NCI-H146 treated with DMSO at 0.1 percent for 48 hours (cell line): ENCODE measurements around the gene TAF11.
"Not testable (repeated sequence)": the region's sequence is repeated elsewhere in the genome, so short reads cannot be mapped to it uniquely, and the experiment has no call there.

Source experiments
- DNase-seq: peaks from one replicate; lab custom pipeline; 2025; ENCODE audit not compliant: unreplicated experiment; lab: John Stamatoyannopoulos, UW

Gene TAF11

GRCh38 chr6:34867484-34867883 is 20.4 kb downstream of the TAF11 start:
- no peak for DNase-seq

- DNase-seq, result no peak
Observed at GRCh38 chr6:34866509-34866908, 21.3 kb downstream of the TAF11 start.

- DNase-seq, result no peak
Observed at GRCh38 chr6:34865107-34865506, 22.7 kb downstream of the TAF11 start.

GRCh38 chr6:34864007-34864406 is 23.8 kb downstream of the TAF11 start:
- no peak for DNase-seq

- no peak for DNase-seq
Observed at GRCh38 chr6:34860776-34861175, 27.1 kb downstream of the TAF11 start.

- DNase-seq, result no peak
Observed at GRCh38 chr6:34859951-34860350, 27.9 kb downstream of the TAF11 start.

- no peak for DNase-seq
Observed at GRCh38 chr6:34858681-34859080, 29.2 kb downstream of the TAF11 start.

GRCh38 chr6:34855463-34855862 is 32.4 kb downstream of the TAF11 start:
- no peak for DNase-seq

GRCh38 chr6:34852406-34853085 is 35.3 kb downstream of the TAF11 start:
- no peak for DNase-seq

GRCh38 chr6:34851361-34851760 is 36.5 kb downstream of the TAF11 start:
- DNase-seq, result no peak

GRCh38 chr6:34849066-34849465 is 38.8 kb downstream of the TAF11 start:
- DNase-seq, result not testable (repeated sequence)

GRCh38 chr6:34839666-34840352 is 48.0 kb downstream of the TAF11 start:
- no peak for DNase-seq

GRCh38 chr6:34837528-34837927 is 50.3 kb downstream of the TAF11 start:
- DNase-seq, result no peak

GRCh38 chr6:34836451-34836850 is 51.4 kb downstream of the TAF11 start:
- DNase-seq, result no peak

- no peak for DNase-seq
Observed at GRCh38 chr6:34836008-34836407, 51.8 kb downstream of the TAF11 start.

- no peak for DNase-seq
Observed at GRCh38 chr6:34834789-34835518, 52.9 kb downstream of the TAF11 start.

GRCh38 chr6:34832942-34833341 is 54.9 kb downstream of the TAF11 start:
- no peak for DNase-seq

GRCh38 chr6:34829137-34829536 is 58.7 kb downstream of the TAF11 start:
- no peak for DNase-seq
